Renal pelvis (tissue), 12 donors: ENCODE measurements around the gene VSIG2. TPM values are rescaled to one million over a fixed set of nuclear protein-coding genes. Genes with fewer than 3 reads are reported as not detected.
A peak's percentile ranks its signal among the peaks of the same experiment; 100 is the strongest.
"Not testable (repeated sequence)": the region's sequence is repeated elsewhere in the genome, so short reads cannot be mapped to it uniquely, and the experiment has no call there.

Experiments
- DNase-seq: peaks from one replicate; pipeline ENCODE4 v3.0.0-alpha.2; 2013
- long read RNA-seq, 16 experiments: transcript quantifications; one replicate each; lab custom pipeline, GENCODE V29; 2026
- polyA plus RNA-seq, 3 donors: library from polyadenylated mRNA; unstranded; fragments of 120-200 nt; gene quantifications; one replicate each; pipeline ENCODE4 v1.2.1, GENCODE V29; 2013; ENCODE audit not compliant: insufficient read length in 3 of 3

The VSIG2 gene, protein sequence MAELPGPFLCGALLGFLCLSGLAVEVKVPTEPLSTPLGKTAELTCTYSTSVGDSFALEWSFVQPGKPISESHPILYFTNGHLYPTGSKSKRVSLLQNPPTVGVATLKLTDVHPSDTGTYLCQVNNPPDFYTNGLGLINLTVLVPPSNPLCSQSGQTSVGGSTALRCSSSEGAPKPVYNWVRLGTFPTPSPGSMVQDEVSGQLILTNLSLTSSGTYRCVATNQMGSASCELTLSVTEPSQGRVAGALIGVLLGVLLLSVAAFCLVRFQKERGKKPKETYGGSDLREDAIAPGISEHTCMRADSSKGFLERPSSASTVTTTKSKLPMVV
- 10 to 100 TPM in 1 of 3 donors, 1 to 10 TPM in 2; 9.2 to 10.1 (median 9.3) TPM for polyA plus RNA-seq
- long read RNA-seq, donor 1, partial matches to known transcripts: 0 of 3 reads
- long read RNA-seq, donor 1, other reads (novel, unspliced or antisense): 0 of 3 reads
- long read RNA-seq, donor 2, partial matches to known transcripts: 0 of 4 reads
- long read RNA-seq, donor 2, other reads (novel, unspliced or antisense): 0 of 4 reads
- long read RNA-seq, donor 3, partial matches to known transcripts: 0 of 3 reads
- long read RNA-seq, donor 3, other reads (novel, unspliced or antisense): 0 of 3 reads
- long read RNA-seq, donor 4, transcript VSIG2-201 (7 exons, 1,148 nt): major isoform, 8 of 18 reads
- long read RNA-seq, donor 4, partial matches to known transcripts: 7 of 18 reads
- long read RNA-seq, donor 4, other reads (novel, unspliced or antisense): 0 of 18 reads
- long read RNA-seq, donor 5, partial matches to known transcripts: 0 of 3 reads
- long read RNA-seq, donor 5, other reads (novel, unspliced or antisense): 0 of 3 reads
- long read RNA-seq, donor 6: 0 reads
- long read RNA-seq, donor 7, transcript VSIG2-201 (7 exons, 1,148 nt): major isoform, 9 of 10 reads
- long read RNA-seq, donor 7, partial matches to known transcripts: 0 of 10 reads
- long read RNA-seq, donor 7, other reads (novel, unspliced or antisense): 0 of 10 reads
- long read RNA-seq, donor 8: 0 reads
- long read RNA-seq, donor 9, partial matches to known transcripts: 0 of 3 reads
- long read RNA-seq, donor 9, other reads (novel, unspliced or antisense): 0 of 3 reads
- long read RNA-seq, donor 10, partial matches to known transcripts: 0 of 3 reads
- long read RNA-seq, donor 10, other reads (novel, unspliced or antisense): 0 of 3 reads
- long read RNA-seq, donor 11, partial matches to known transcripts: 0 of 1 reads
- long read RNA-seq, donor 11, other reads (novel, unspliced or antisense): 0 of 1 reads
- long read RNA-seq, donor 12, partial matches to known transcripts: 0 of 1 reads
- long read RNA-seq, donor 12, other reads (novel, unspliced or antisense): 0 of 1 reads
- long read RNA-seq, donor 13, partial matches to known transcripts: 0 of 5 reads
- long read RNA-seq, donor 13, other reads (novel, unspliced or antisense): 0 of 5 reads
- long read RNA-seq, donor 14: 0 reads
- long read RNA-seq, donor 15, transcript VSIG2-202 (6 exons, 1,191 nt): minor isoform, 13 of 91 reads
- long read RNA-seq, donor 15, transcript VSIG2-201 (7 exons, 1,148 nt): major isoform, 62 of 91 reads
- long read RNA-seq, donor 15, partial matches to known transcripts: 16 of 91 reads
- long read RNA-seq, donor 15, other reads (novel, unspliced or antisense): 0 of 91 reads
- long read RNA-seq, donor 16, partial matches to known transcripts: 0 of 2 reads
- long read RNA-seq, donor 16, other reads (novel, unspliced or antisense): 0 of 2 reads

- no peak for DNase-seq
Measured at GRCh38 chr11:124751741-124752470, at the start of gene VSIG2. Gene VSIG2, minus strand, starts transcription at chr11:124752255. Its CDS starts 118 bp downstream, at chr11:124752137.

DNA sequence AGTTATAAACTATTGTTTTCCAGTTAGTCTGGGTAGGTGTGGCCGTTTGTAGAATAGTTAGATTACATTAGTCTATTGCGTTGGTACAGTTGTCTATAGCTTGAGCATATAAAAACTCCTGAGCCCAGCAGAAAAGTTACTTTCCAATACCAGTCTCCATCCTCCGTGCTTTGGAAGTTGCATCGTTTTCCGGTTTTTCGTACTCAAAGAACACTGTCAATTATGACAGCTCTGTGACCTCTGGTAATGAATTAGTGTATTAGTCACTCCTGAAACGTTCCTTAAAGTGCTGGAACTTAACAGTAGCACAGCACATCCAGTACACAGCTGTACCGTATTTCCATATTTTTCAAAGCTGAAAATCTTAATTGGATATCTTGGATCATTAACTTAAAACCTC, 49.0 kb upstream of the VSIG2 start:
- DNase-seq: peak; percentile 27

GRCh38 chr11:124800226-124800929, 48.3 kb upstream of the VSIG2 start, which contains the start of gene MSANTD2:
Gene MSANTD2, minus strand, starts transcription at chr11:124800406. Its CDS starts 26 bp downstream, at chr11:124800380.
- DNase-seq: peak; percentile 93

- peak; percentile 35 for DNase-seq
Measured at GRCh38 chr11:124799348-124800225, 47.5 kb upstream of the VSIG2 start.

DNA sequence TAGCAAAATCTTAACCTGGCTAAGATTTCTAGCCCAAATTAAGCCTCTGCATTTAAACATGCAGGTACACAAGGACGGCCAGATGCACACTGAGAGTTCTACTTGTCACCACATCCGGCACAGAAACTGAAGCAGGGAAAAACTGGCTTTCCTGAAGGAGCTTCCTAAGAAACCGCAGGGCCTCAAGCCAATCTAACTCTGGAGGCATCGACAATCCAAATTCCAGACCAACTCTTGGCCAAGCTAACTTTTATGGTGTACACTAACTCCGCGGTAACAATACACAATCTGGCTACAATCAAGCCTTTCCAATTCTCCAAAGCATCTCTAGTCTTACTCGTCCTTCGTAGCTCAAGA, 46.9 kb upstream of the VSIG2 start:
- peak; percentile 36 for DNase-seq

DNA sequence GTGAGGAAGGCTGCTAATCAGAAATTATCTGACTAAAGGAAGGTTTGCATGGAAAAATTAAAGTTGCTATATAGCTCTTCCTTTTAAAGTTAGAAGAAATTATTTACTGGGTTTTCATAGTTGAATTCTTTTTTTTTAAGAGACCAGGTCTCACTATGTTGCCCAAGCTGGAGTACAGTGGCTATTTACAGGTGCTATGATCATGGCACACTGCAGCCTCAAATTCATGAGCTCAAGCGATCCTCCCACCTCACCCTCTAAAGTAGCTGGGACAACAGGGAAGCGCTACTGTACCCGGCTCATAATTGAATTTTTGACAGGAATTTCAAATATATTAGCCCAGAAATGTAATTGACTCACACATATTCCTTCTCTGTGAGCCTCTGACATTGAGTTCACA, 44.3 kb upstream of the VSIG2 start:
- no peak for DNase-seq

DNA sequence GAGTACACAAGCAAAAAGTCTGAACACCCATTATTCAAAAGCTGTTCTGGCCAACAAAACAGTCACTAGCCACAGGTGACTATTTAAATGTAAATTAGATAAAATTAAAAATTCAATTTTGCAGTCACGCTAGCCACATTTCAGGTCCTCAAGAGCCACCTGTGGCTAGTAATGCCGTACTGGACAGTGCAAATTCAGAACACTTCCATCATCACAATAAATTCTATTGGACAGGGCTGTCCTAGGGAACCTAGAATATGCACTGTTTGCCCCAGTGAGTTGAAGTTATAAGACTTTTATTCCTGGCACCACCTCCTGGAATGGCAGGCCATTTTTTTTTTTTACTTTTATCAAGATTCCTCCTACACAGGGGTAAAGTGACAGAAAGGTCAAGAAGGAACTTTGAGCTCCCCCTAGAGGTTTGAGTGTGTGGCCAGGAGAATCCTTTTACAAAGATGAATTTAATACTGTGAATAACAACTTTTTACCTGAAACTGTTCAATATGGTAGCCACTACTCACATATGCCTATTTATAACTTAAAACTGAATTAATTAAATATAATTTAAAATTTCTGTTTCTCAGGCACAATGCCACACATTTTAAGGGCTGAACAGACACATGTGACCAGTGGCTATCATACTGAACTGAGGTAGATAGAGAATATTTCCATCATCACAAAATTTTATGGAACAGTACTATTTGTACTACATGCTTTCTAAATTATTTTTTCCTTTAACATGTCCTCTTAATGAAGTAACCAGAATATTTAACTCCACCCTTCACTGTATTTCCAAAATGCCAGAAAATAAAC, 41.6 kb upstream of the VSIG2 start:
- DNase-seq: peak; percentile 47

DNA sequence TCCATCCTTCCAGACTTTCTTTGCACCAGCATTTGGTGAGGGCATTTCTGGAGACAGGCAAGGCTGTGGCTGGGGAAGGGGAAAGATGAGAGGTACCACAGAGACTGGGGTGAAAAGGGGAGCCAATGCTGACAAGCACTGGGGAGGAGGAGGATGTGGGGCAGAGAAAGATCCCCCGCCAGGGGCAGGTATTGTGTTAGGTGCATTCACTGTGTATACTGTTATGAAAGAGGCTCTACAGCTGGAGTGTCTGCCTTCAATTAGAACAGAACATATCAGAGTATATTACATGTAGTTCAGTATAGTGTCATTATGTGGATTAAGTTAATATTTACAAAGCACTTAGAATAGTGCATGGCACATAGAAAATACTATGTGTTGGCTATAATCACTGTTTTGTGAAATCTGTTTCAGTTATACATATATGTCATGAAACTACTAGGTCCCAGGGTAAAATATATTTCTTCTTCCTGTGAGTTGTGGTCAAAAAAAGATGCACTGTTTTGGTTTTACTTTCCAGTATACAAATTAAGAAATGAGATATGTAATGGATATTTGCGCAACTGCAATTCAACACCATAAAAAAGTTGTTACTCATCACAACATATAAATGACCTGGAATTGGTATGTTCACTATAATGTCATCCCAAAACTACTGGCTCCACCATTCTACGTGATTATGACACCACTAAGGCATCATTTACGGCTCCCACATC, 39.7 kb upstream of the VSIG2 start:
- DNase-seq: no peak

GRCh38 chr11:124788521-124788920, 36.5 kb upstream of the VSIG2 start:
- DNase-seq: no peak

GRCh38 chr11:124784051-124784450, 32.0 kb upstream of the VSIG2 start:
- no peak for DNase-seq

- DNase-seq: no peak
Measured at GRCh38 chr11:124783002-124783401, 30.9 kb upstream of the VSIG2 start.

DNA sequence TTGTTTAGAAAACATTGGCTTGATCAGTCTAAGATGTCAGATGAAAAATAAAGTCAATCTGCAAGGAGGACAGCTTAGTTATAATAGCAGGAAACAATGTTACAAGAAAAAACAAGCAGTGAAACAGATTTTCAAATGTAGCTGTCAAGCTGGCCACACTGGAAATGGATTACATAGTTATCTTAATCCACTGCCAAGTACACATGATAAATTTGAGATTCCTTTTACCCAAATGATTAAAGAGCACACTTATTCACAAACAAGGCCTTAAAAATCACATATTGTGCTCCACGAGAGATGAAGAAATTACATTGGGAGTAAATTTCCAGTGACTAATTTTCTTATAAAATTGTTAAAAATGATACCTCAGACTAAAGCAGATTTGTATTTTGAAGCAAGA, 27.5 kb upstream of the VSIG2 start:
- no peak for DNase-seq

GRCh38 chr11:124778281-124778680, 26.2 kb upstream of the VSIG2 start:
- no peak for DNase-seq

DNA sequence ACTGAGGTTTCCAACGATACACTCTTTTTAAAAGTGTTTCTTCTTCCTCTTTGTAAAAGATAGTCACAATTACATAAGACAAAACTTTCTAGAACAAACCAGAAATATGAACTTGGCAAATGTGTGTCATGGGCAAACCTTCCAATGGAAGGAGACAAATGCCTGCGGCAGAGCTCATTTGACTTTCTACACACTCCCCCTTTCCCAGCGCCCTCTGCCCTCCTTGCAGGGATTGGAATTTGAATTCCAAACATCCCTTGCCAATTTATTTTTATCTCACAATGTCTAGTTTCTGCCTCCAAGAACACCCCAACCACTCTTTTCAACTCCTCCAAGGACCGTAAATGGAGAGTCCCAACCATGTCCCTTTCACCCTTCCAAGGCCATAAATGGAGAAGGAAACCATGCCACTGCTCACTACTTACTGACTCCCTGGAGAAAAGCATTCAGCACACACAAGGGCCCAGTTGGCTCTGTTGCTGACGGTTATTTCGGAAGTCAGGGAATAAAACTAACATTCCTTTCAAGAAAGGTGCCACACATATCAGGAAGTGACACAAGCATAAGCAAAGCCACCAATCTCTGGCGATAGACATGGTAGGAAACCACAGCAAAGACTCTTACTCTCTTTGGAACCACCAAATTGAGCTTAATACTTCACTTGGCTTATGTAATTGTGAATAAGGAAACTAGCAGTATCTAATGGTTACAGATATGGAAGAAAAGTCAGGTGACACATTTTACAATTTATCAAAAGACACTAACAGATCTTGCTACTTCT, 25.0 kb upstream of the VSIG2 start:
- no peak for DNase-seq

GRCh38 chr11:124770959-124771358, 18.9 kb upstream of the VSIG2 start:
- not testable (repeated sequence) for DNase-seq
